CD14-positive monocyte (primary cell): ENCODE measurements around the gene BEST1. TPM values are rescaled to one million over a fixed set of nuclear protein-coding genes. Genes with fewer than 3 reads are reported as not detected.

Experiments used
- DNase-seq, 3 donors: peaks; one replicate each; pipeline ENCODE4 v3.0.0-alpha.2; 2011 to 2022
- H2AFZ ChIP-seq: 2 replicates; pipeline ENCODE4 v1.6.0; 2012; ENCODE audit warnings: mild to moderate bottlenecking, low read depth, low read length, inconsistent platforms; ENCODE audit not compliant: insufficient read depth, poor library complexity, severe bottlenecking
- H3K27ac ChIP-seq, 2 donors: 1 replicate in 1 of 2; 2 replicates in 1 of 2; pipeline ENCODE4 v1.5.1; 2012 to 2013; ENCODE audit warnings: low read length in 2 of 2, control low read depth in 1 of 2, inconsistent platforms in 1 of 2, low read depth in 1 of 2, mild to moderate bottlenecking in 1 of 2
- H3K27me3 ChIP-seq, 2 donors: one replicate each; pipeline versions ENCODE4 v1.6.0 to v1.6.1; 2011 to 2013; ENCODE audit warnings: low read length in 2 of 2; ENCODE audit not compliant: control insufficient read depth in 2 of 2, insufficient read depth in 2 of 2
- H3K36me3 ChIP-seq, 2 donors: replicated peaks in 1 of 2; 1 replicate in 1 of 2; 2 replicates in 1 of 2; pipeline versions ENCODE4 v1.5.1 to v1.6.1; 2012 to 2013; ENCODE audit warnings: low read length in 2 of 2, control low read depth in 1 of 2, inconsistent platforms in 1 of 2, mild to moderate bottlenecking in 1 of 2; ENCODE audit not compliant: insufficient read depth in 2 of 2, control insufficient read depth in 1 of 2
- H3K4me1 ChIP-seq, 2 donors: 1 replicate in 1 of 2; 2 replicates in 1 of 2; pipeline versions ENCODE4 v1.5.1 to v1.6.1; 2012 to 2013; ENCODE audit warnings: low read length in 2 of 2, control low read depth in 1 of 2, inconsistent platforms in 1 of 2, mild to moderate bottlenecking in 1 of 2, moderate library complexity in 1 of 2; ENCODE audit not compliant: insufficient read depth in 2 of 2, control insufficient read depth in 1 of 2
- H3K4me2 ChIP-seq: replicated peaks from 2 replicates; pipeline ENCODE3; 2012; ENCODE audit warnings: low read length, moderate library complexity, mild to moderate bottlenecking; ENCODE audit not compliant: poor library complexity, severe bottlenecking; ENCODE audit errors: extremely low read depth
- H3K4me3 ChIP-seq, 3 experiments: fragments of 200-600 bp in 1 of 3; sonication (generic) in 1 of 3; replicated peaks in 1 of 3; 1 replicate in 2 of 3; 2 replicates in 1 of 3; pipeline ENCODE4 v1.5.1; 2011 to 2013; ENCODE audit warnings: low read length in 3 of 3, mild to moderate bottlenecking in 3 of 3, control low read depth in 2 of 3, low read depth in 2 of 3, inconsistent platforms in 1 of 3, moderate library complexity in 1 of 3
- H3K79me2 ChIP-seq: 2 replicates; pipeline ENCODE4 v1.6.0; 2012; ENCODE audit warnings: mild to moderate bottlenecking, control low read depth, inconsistent platforms, low read length, moderate library complexity; ENCODE audit not compliant: insufficient read depth
- H3K9ac ChIP-seq: 2 replicates; pipeline ENCODE4 v1.6.0; 2017; ENCODE audit warnings: low read length, mild to moderate bottlenecking; ENCODE audit not compliant: insufficient read depth, poor library complexity, severe bottlenecking
- H3K9me3 ChIP-seq, 2 donors: replicated peaks in 1 of 2; 1 replicate in 1 of 2; 2 replicates in 1 of 2; pipeline versions ENCODE4 v1.5.1 to v1.6.1; 2012 to 2013; ENCODE audit warnings: low read length in 2 of 2, control low read depth in 1 of 2; ENCODE audit not compliant: control insufficient read depth in 1 of 2, insufficient read depth in 1 of 2
- H4K20me1 ChIP-seq: 2 replicates; pipeline ENCODE4 v1.6.0; 2012; ENCODE audit warnings: mild to moderate bottlenecking, low read length, control low read depth, moderate library complexity; ENCODE audit not compliant: insufficient read depth
- H3K27ac Mint-ChIP-seq, 7 donors: one replicate each; pipeline ENCODE4 v1.8.0; 2020; ENCODE audit warnings: mild to moderate bottlenecking in 7 of 7, mixed read lengths in 7 of 7, moderate library complexity in 6 of 7, inconsistent platforms in 2 of 7
- H3K27me3 Mint-ChIP-seq, 3 donors: one replicate each; pipeline ENCODE4 v1.8.0; 2021 to 2022; ENCODE audit warnings: low read depth in 3 of 3, mild to moderate bottlenecking in 3 of 3, mixed read lengths in 3 of 3, moderate library complexity in 3 of 3, inconsistent platforms in 1 of 3
- H3K36me3 Mint-ChIP-seq, 2 donors: one replicate each; pipeline ENCODE4 v1.8.0; 2020; ENCODE audit warnings: mixed read lengths in 2 of 2, inconsistent platforms in 1 of 2, mild to moderate bottlenecking in 1 of 2
- H3K4me1 Mint-ChIP-seq: one replicate; pipeline ENCODE4 v1.8.0; 2020; ENCODE audit warnings: mild to moderate bottlenecking, mixed read lengths
- H3K4me3 Mint-ChIP-seq, 2 donors: one replicate each; pipeline ENCODE4 v1.8.0; 2020; ENCODE audit warnings: mild to moderate bottlenecking in 2 of 2, mixed read lengths in 2 of 2, moderate library complexity in 1 of 2
- H3K9me3 Mint-ChIP-seq, 7 donors: one replicate each; pipeline ENCODE4 v1.8.0; 2020 to 2022; ENCODE audit warnings: mixed read lengths in 7 of 7, mild to moderate bottlenecking in 6 of 7, moderate library complexity in 6 of 7, inconsistent platforms in 2 of 7
- CTCF ChIP-seq: fragments of 200-600 bp; IDR thresholded peaks from one replicate; pipeline ENCODE4 v1.8.0; 2022; ENCODE audit warnings: antibody characterized with exemption, mild to moderate bottlenecking
- WGBS: methylation state at CpG from one replicate; pipeline ENCODE4 v1.1.5; 2013; ENCODE audit warnings: missing lambda C conversion rate; ENCODE audit not compliant: insufficient coverage; 5-methylcytosine and 5-hydroxymethylcytosine counted together
- intact Hi-C, 2 donors: fragments of 100-400 bp; cut with micrococcal nuclease; formaldehyde crosslinking; loops; one replicate each; pipeline versions ENCODE4 v1.15.0 to v1.15.1; 2023
- polyA plus RNA-seq, 3 donors: library from polyadenylated mRNA; depleted of rRNA in 1 of 3; unstranded in 2 of 3; stranded (reverse) in 1 of 3; fragments of 300-500 nt in 2 of 3; fragments of >200 nt in 1 of 3; fragmentation: Illumina TruSeq in 2 of 3; gene quantifications; 1 replicate in 2 of 3; 2 replicates in 1 of 3; pipeline ENCODE4 v1.2.3, GENCODE V29; 2012 to 2021

Gene BEST1
- polyA plus RNA-seq, 3 donors, result 5.9 to 24.9 (median 7.4) TPM

GRCh38 chr11:61916737-61917333, 33.3 kb upstream of the BEST1 start:
- Mint-ChIP-seq H3K36me3 (peaks cover 4 to 8% of the 10 kb centered on the region in 2 donors), H3K9me3 (peaks cover 1 to 15% (median 6%) of the 10 kb centered on the region in 7 donors), H3K4me1 (peaks cover 42% of the 10 kb centered on the region), H3K27ac (no peak overlapping the region), H3K4me3 (peak overlapping the region; percentile 66 to 88), H3K27me3 (peaks cover 52 to 69% (median 57%) of the 10 kb centered on the region in 3 donors)
- Histone ChIP-seq H4K20me1 (peaks cover 4% of the 10 kb centered on the region), H3K9me3 (no peaks in the 10 kb centered on the region), H3K4me1 (peaks cover 47 to 48% of the 10 kb centered on the region in 2 donors), H3K27me3 (peaks cover 10 to 44% of the 10 kb centered on the region in 2 donors), H3K4me2 (peak overlapping the region; percentile 68), H2AFZ (peak overlapping the region; percentile 41), H3K4me3 (peak overlapping the region in 1 of 3 experiments; percentile 61), H3K36me3 (no peaks in the 10 kb centered on the region), H3K9ac (peak overlapping the region; percentile 21), H3K79me2 (no peaks in the 10 kb centered on the region), H3K27ac (no peak overlapping the region)
- intact Hi-C loops, result no loop called here
- no peak for TF ChIP-seq CTCF
- no peak for DNase-seq
- 3% methylated on average over 25 of the region's 32 CpGs for WGBS

GRCh38 chr11:61917334-61918109, 32.6 kb upstream of the BEST1 start, which contains the start of gene RAB3IL1:
RAB3IL1 (minus strand) TSS chr11:61917566; CDS start chr11:61917367, 199 bp downstream.
- peak within 1 kb of the TSS; percentile 77 to 92 for H3K4me3 Mint-ChIP-seq

More at GRCh38 chr11:61917334-61918109, 32.6 kb upstream of the BEST1 start, which contains the start of gene RAB3IL1:
- Mint-ChIP-seq H3K36me3 (peaks cover 4 to 8% of the 10 kb centered on the region in 2 donors), H3K4me1 (peaks cover 42% of the 10 kb centered on the region), H3K27me3 (peaks cover 54 to 69% (median 57%) of the 10 kb centered on the region in 3 donors), H3K9me3 (peaks cover under 1 to 13% (median 6%) of the 10 kb centered on the region in 7 donors), H3K27ac (peak within 1 kb of the TSS in 2 of 7 donors; percentile 18 to 76)
- no peak for DNase-seq
- H3K36me3 ChIP-seq, result no peaks in the 10 kb centered on the region
- WGBS, result 3% methylated on average over 68 of the region's 74 CpGs
- H3K4me1 ChIP-seq, result peaks cover 47 to 48% of the 10 kb centered on the region in 2 donors
- intact Hi-C loops, result no loop called here
- no peaks in the 10 kb centered on the region for H3K9me3 ChIP-seq
- peaks cover 10 to 44% of the 10 kb centered on the region in 2 donors for H3K27me3 ChIP-seq
- peak within 1 kb of the TSS; percentile 68 for H3K4me2 ChIP-seq
- H2AFZ ChIP-seq, result peak within 1 kb of the TSS; percentile 41
- peak within 1 kb of the TSS; percentile 21 for H3K9ac ChIP-seq
- H3K4me3 ChIP-seq, result peak within 1 kb of the TSS in 1 of 3 experiments; percentile 61
- no peak for TF ChIP-seq CTCF
- H3K79me2 ChIP-seq, result no peaks in the 10 kb centered on the region
- no peaks in the 10 kb centered on the region for H4K20me1 ChIP-seq
- no peak within 1 kb of the TSS for H3K27ac ChIP-seq
